D721Med (cell line): ENCODE data around the gene MAP7D2.

Experiments used
- DNase-seq: peaks from one replicate; pipeline ENCODE4 v3.0.0; 2011; ENCODE audit warnings: low spot score; ENCODE audit not compliant: insufficient read length
- FAIRE-seq: peaks from 2 replicates; lab custom pipeline; 2011; peaks lifted over from hg19 to GRCh38; lab: Jason Lieb, UNC
- CTCF ChIP-seq: IDR thresholded peaks from 2 replicates; pipeline ENCODE4 v1.5.1; 2012; ENCODE audit warnings: mild to moderate bottlenecking, control low read depth; ENCODE audit not compliant: insufficient read depth; ENCODE audit errors: missing control alignments

MAP7D2 gene

GRCh38 chrX:20067709-20068561 is 48.8 kb downstream of the MAP7D2 start:
- TF ChIP-seq CTCF: no peak
- no peak for DNase-seq
- FAIRE-seq: no peak

GRCh38 chrX:20066968-20067708 is 49.6 kb downstream of the MAP7D2 start:
- FAIRE-seq: peak; percentile 76
- peak; percentile 44 for TF ChIP-seq CTCF
- peak; percentile 24 for DNase-seq

GRCh38 chrX:20063716-20064351 is 52.9 kb downstream of the MAP7D2 start:
- DNase-seq: no peak
- no peak for TF ChIP-seq CTCF
- no peak for FAIRE-seq

- no peak for DNase-seq
- TF ChIP-seq CTCF: no peak
- FAIRE-seq: no peak
Measured at GRCh38 chrX:20063153-20063552, 53.6 kb downstream of the MAP7D2 start.

GRCh38 chrX:20061855-20062254 is 54.9 kb downstream of the MAP7D2 start:
- TF ChIP-seq CTCF: no peak
- DNase-seq (no peak), FAIRE-seq (no peak)

- DNase-seq (no peak), FAIRE-seq (no peak)
- TF ChIP-seq CTCF: no peak
Measured at GRCh38 chrX:20060961-20061748, 55.6 kb downstream of the MAP7D2 start.
